WTC11 (cell line): ENCODE results near the gene MTSS2. TPM values are rescaled to one million over a fixed set of nuclear protein-coding genes. Genes with fewer than 3 reads are reported as not detected.
A peak's percentile ranks its signal among the peaks of the same experiment; 100 is the strongest.

Experiments
- ATF1 ChIP-seq: sonication (generic); formaldehyde crosslinking; IDR thresholded peaks from 2 replicates; pipeline ENCODE4 v1.8.1; 2023; ENCODE audit warnings: mild to moderate bottlenecking, moderate library complexity, missing genetic modification reagents
- CDX4 ChIP-seq: fragments of 250-450 bp; sonication (Bioruptor Pico); IDR thresholded peaks from 2 replicates; pipeline ENCODE4 v1.9.0; 2021; ENCODE audit warnings: moderate library complexity, mild to moderate bottlenecking, inconsistent platforms, borderline replicate concordance
- CTCF ChIP-seq: fragments of 200-600 bp; IDR thresholded peaks from 2 replicates; pipeline ENCODE4 v1.8.0; 2022; ENCODE audit warnings: antibody characterized with exemption
- E2F1 ChIP-seq: sonication (generic); formaldehyde crosslinking; IDR thresholded peaks from 2 replicates; pipeline ENCODE4 v1.8.0; 2022; ENCODE audit warnings: mild to moderate bottlenecking, missing genetic modification reagents
- EMX1 ChIP-seq: fragments of 250-450 bp; sonication (Bioruptor Pico); IDR thresholded peaks from 2 replicates; pipeline ENCODE4 v1.8.0; 2021; ENCODE audit warnings: mild to moderate bottlenecking
- ETV6 ChIP-seq: sonication (generic); formaldehyde crosslinking; IDR thresholded peaks from 2 replicates; pipeline ENCODE4 v1.8.1; 2022; ENCODE audit warnings: mild to moderate bottlenecking, missing genetic modification reagents
- FOXK1 ChIP-seq: sonication (generic); formaldehyde crosslinking; IDR thresholded peaks from 2 replicates; pipeline ENCODE4 v1.8.0; 2022; ENCODE audit warnings: mild to moderate bottlenecking, moderate library complexity, missing genetic modification reagents
- GABPB1 ChIP-seq: sonication (generic); formaldehyde crosslinking; IDR thresholded peaks from 2 replicates; pipeline ENCODE4 v1.8.1; 2023; ENCODE audit warnings: mild to moderate bottlenecking, missing genetic modification reagents
- IRF1 ChIP-seq: sonication (generic); formaldehyde crosslinking; IDR thresholded peaks from 2 replicates; pipeline ENCODE4 v1.8.0; 2023; ENCODE audit warnings: missing genetic modification reagents
- NFATC4 ChIP-seq: fragments of 250-450 bp; sonication (Bioruptor Pico); IDR thresholded peaks from 2 replicates; pipeline ENCODE4 v1.9.0; 2021; ENCODE audit warnings: mild to moderate bottlenecking
- STAT6 ChIP-seq: sonication (generic); formaldehyde crosslinking; conservative IDR thresholded peaks from 2 replicates; pipeline ENCODE4 v1.8.1; 2023; ENCODE audit warnings: mild to moderate bottlenecking, low read depth, missing genetic modification reagents, moderate library complexity
- USF2 ChIP-seq: sonication (generic); formaldehyde crosslinking; IDR thresholded peaks from 2 replicates; pipeline ENCODE4 v1.8.1; 2023; ENCODE audit warnings: mild to moderate bottlenecking, missing genetic modification reagents, moderate library complexity
- ZNF138 ChIP-seq: sonication (generic); formaldehyde crosslinking; conservative IDR thresholded peaks from 2 replicates; pipeline ENCODE4 v1.8.1; 2022; ENCODE audit warnings: mild to moderate bottlenecking, moderate library complexity, missing genetic modification reagents
- ZNF281 ChIP-seq: sonication (generic); formaldehyde crosslinking; IDR thresholded peaks from 2 replicates; pipeline ENCODE4 v1.8.0; 2023; ENCODE audit warnings: mild to moderate bottlenecking, missing genetic modification reagents
- ZNF423 ChIP-seq: fragments of 250-450 bp; sonication (Bioruptor Pico); IDR thresholded peaks from 2 replicates; pipeline ENCODE4 v2.1.2; 2022; ENCODE audit warnings: mild to moderate bottlenecking, moderate library complexity
- total RNA-seq: library from RNA; stranded (reverse); gene quantifications from 3 replicates; pipeline ENCODE4 v1.2.3, GENCODE V29; 2021

The MTSS2 gene
- total RNA-seq, 1 experiment from 2014 or later: 28.3 TPM

GRCh38 chr16:70679671-70680494 is 6.0 kb downstream of the MTSS2 start (continued):
- TF ChIP-seq IRF1 (CRISPR knock-in tag) (no peak), ZNF281 (CRISPR knock-in tag) (no peak), EMX1 (CRISPR knock-in tag) (no peak; the same call in 1 of the 2 replicates), CDX4 (CRISPR knock-in tag) (no peak), ZNF423 (CRISPR knock-in tag) (peak; percentile 39; the same call in 1 of the 2 replicates), ZNF138 (CRISPR knock-in tag) (no peak), STAT6 (CRISPR knock-in tag) (no peak), CTCF (peak; percentile 53; the same call in 1 of the 2 replicates), E2F1 (no peak), NFATC4 (no peak), FOXK1 (no peak), ETV6 (CRISPR knock-in tag) (no peak), GABPB1 (CRISPR knock-in tag) (no peak), ATF1 (CRISPR knock-in tag) (no peak), USF2 (CRISPR knock-in tag) (no peak)
